Astrocyte of the cerebellum (primary cell): ENCODE measurements around the gene ABCC5.

Experiments
- DNase-seq: peaks from one replicate; pipeline ENCODE4 v3.0.0-alpha.2; 2011; ENCODE audit warnings: low read depth
- H3K4me3 ChIP-seq: 2 replicates; pipeline ENCODE4 v1.5.1; 2011; ENCODE audit warnings: mild to moderate bottlenecking, low read depth, low read length, moderate library complexity
- CTCF ChIP-seq: IDR thresholded peaks from 2 replicates; pipeline ENCODE4 v1.5.1; 2012; ENCODE audit warnings: low read length, low read depth, moderate library complexity, mild to moderate bottlenecking; ENCODE audit errors: missing control alignments
- in situ Hi-C: cut with HindIII; loops from 2 replicates; pipeline ENCODE4 v1.10.0; 2017; ENCODE audit warnings: low sequenced_read_pairs

ABCC5 gene

GRCh38 chr3:183981990-183982644 is 35.6 kb downstream of the ABCC5 start:
- H3K4me3 ChIP-seq = no peak overlapping the region
- DNase-seq = no peak
- in situ Hi-C loops = no loop called here
- TF ChIP-seq CTCF = no peak

GRCh38 chr3:183980403-183980802 is 37.3 kb downstream of the ABCC5 start:
- DNase-seq = no peak

GRCh38 chr3:183975981-183976662 is 41.6 kb downstream of the ABCC5 start:
- in situ Hi-C loops = no loop called here
- H3K4me3 ChIP-seq = no peak overlapping the region
- DNase-seq = peak; percentile 16
- no peak for TF ChIP-seq CTCF

More at GRCh38 chr3:183980403-183980802, 37.3 kb downstream of the ABCC5 start:
- in situ Hi-C loops = no loop called here
- H3K4me3 ChIP-seq = no peak overlapping the region
- no peak for TF ChIP-seq CTCF

- no peak for DNase-seq
- no peak overlapping the region for H3K4me3 ChIP-seq
- in situ Hi-C loops = no loop called here
- TF ChIP-seq CTCF = no peak
These were observed 48.9 kb downstream of the ABCC5 start for GRCh38 chr3:183968666-183969245.

GRCh38 chr3:183967693-183968092 is 50.0 kb downstream of the ABCC5 start:
- H3K4me3 ChIP-seq = no peak overlapping the region
- no peak for DNase-seq
- in situ Hi-C loops = no loop called here
- no peak for TF ChIP-seq CTCF

GRCh38 chr3:183966361-183966791 is 51.3 kb downstream of the ABCC5 start:
- in situ Hi-C loops = no loop called here
- TF ChIP-seq CTCF = no peak
- H3K4me3 ChIP-seq = no peak overlapping the region
- DNase-seq = no peak
